ENCODE results near the gene SCRN2. TPM values are rescaled to one million over a fixed set of nuclear protein-coding genes. Genes with fewer than 3 reads are reported as not detected.

The SCRN2 gene
- total and polyA plus RNA-seq, 8 donors: 7.0 to 44.9 (median 28.8) TPM

- no peaks in the 10 kb centered on the region for H3K9me3 ChIP-seq
- H3K4me1 ChIP-seq: peaks cover 8 to 12% (median 10%) of the 10 kb centered on the region in 4 donors
- peaks cover 0 to 85% (median 56%) of the 10 kb centered on the region in 3 donors for H3K27me3 ChIP-seq
- no peak for DNase-seq
- H3K27ac ChIP-seq: no peak overlapping the region
- intact Hi-C loops (cut with DNase I; ENCODE audit: low total_unique reads): no loop called here
- H3K4me3 ChIP-seq: no peak overlapping the region
- TF ChIP-seq EP300 (IDR thresholded peaks at IDR 0.05) (no peak), CTCF (IDR thresholded peaks at IDR 0.05) (no peak), POLR2A (IDR thresholded peaks at IDR 0.05) (no peak), POLR2AphosphoS5 (IDR thresholded peaks at IDR 0.05) (no peak)
- no peaks in the 10 kb centered on the region for H3K36me3 ChIP-seq
- 43 to 75% (median 71%) methylated on average over 1 of the region's 1 CpG for WGBS, 5 donors
Measured at GRCh38 chr17:47792457-47792856, 48.6 kb downstream of the SCRN2 start.

- WGBS, 5 donors: 23 to 42% (median 34%) methylated on average over 3 of the region's 3 CpGs
Measured at GRCh38 chr17:47791025-47791424, 50.0 kb downstream of the SCRN2 start.

GRCh38 chr17:47789611-47790561, 51.2 kb downstream of the SCRN2 start:
- intact Hi-C loops (cut with DNase I; ENCODE audit: low total_unique reads): no loop called here
- 2 to 5% (median 3%) methylated on average over 19 to 70 of the region's 70 CpGs for WGBS, 5 donors
- TF ChIP-seq CTCF (IDR thresholded peaks at IDR 0.05): peak in 4 of 7 experiments; percentile 11 to 29 (median 23)
- TF ChIP-seq POLR2A (IDR thresholded peaks at IDR 0.05): no peak
- DNase-seq: peak; percentile 62 to 82
- Histone ChIP-seq H3K27ac (no peak overlapping the region), H3K4me1 (peaks cover 8 to 12% (median 10%) of the 10 kb centered on the region in 4 donors), H3K9me3 (no peaks in the 10 kb centered on the region), H3K4me3 (peak overlapping the region; percentile 39 to 59 (median 45)), H3K36me3 (no peaks in the 10 kb centered on the region), H3K27me3 (peaks cover 0 to 79% (median 61%) of the 10 kb centered on the region in 3 donors)

More at GRCh38 chr17:47791025-47791424, 50.0 kb downstream of the SCRN2 start:
- Histone ChIP-seq H3K4me3 (no peak overlapping the region), H3K27ac (no peak overlapping the region), H3K27me3 (peaks cover 0 to 84% (median 61%) of the 10 kb centered on the region in 3 donors), H3K4me1 (peaks cover 8 to 12% (median 10%) of the 10 kb centered on the region in 4 donors), H3K36me3 (no peaks in the 10 kb centered on the region), H3K9me3 (no peaks in the 10 kb centered on the region)
- intact Hi-C loops (cut with DNase I; ENCODE audit: low total_unique reads): no loop called here
- TF ChIP-seq CTCF (IDR thresholded peaks at IDR 0.05): no peak
- TF ChIP-seq POLR2AphosphoS5 (IDR thresholded peaks at IDR 0.05): no peak
- TF ChIP-seq EP300 (IDR thresholded peaks at IDR 0.05): no peak
- no peak for TF ChIP-seq POLR2A (IDR thresholded peaks at IDR 0.05)
- DNase-seq: no peak

Other genes starting within 250 kb of the SCRN2 start
- gene KPNB1, start 191.4 kb downstream of the SCRN2 start, total RNA-seq: 100 to 1,000 TPM; 155 to 669 (median 198) TPM
- gene KPNB1, start 191.4 kb downstream of the SCRN2 start, polyA plus RNA-seq: 10 to 100 TPM; 32.5 to 49.9 (median 33.6) TPM
- 10 to 100 TPM in 1 of 5 donors, 1 to 10 TPM in 4; 2.9 to 14.3 (median 6.7) TPM for gene TBKBP1, start 147.1 kb downstream of the SCRN2 start, total RNA-seq
- 10 to 100 TPM in 1 of 3 donors, 1 to 10 TPM in 2; 5.4 to 11.5 (median 5.8) TPM for gene TBKBP1, start 147.1 kb downstream of the SCRN2 start, polyA plus RNA-seq
- under 1 TPM in 2 of 5 donors, not detected in 3; 0.29 to 0.55 TPM for gene TBX21, start 108.0 kb downstream of the SCRN2 start, total RNA-seq
- gene TBX21, start 108.0 kb downstream of the SCRN2 start, polyA plus RNA-seq: under 1 TPM; 0.10 to 0.92 (median 0.31) TPM
- 100 to 1,000 TPM in 3 of 5 donors, 10 to 100 TPM in 2; 26.3 to 330 (median 141) TPM for gene OSBPL7, start 19.5 kb downstream of the SCRN2 start, total RNA-seq
- 10 to 100 TPM in 2 of 3 donors, 1 to 10 TPM in 1; 7.9 to 22.6 (median 19.4) TPM for gene OSBPL7, start 19.5 kb downstream of the SCRN2 start, polyA plus RNA-seq
- 10 to 100 TPM in 4 of 5 donors, 1 to 10 TPM in 1; 7.8 to 85.2 (median 24.6) TPM for gene MRPL10, start 9.7 kb downstream of the SCRN2 start, total RNA-seq
- gene MRPL10, start 9.7 kb downstream of the SCRN2 start, polyA plus RNA-seq: 10 to 100 TPM; 37.1 to 69.7 (median 38.1) TPM
- gene LRRC46, start 9.6 kb downstream of the SCRN2 start, total RNA-seq: not detected
- gene LRRC46, start 9.6 kb downstream of the SCRN2 start, polyA plus RNA-seq: under 1 TPM; 0.31 to 0.75 (median 0.48) TPM
- 1 to 10 TPM in 1 of 5 donors, under 1 TPM in 1, not detected in 3; 0.92 to 3.0 TPM for gene SP6, start 9.9 kb upstream of the SCRN2 start, total RNA-seq
- under 1 TPM; 0.31 to 0.38 (median 0.31) TPM for gene SP6, start 9.9 kb upstream of the SCRN2 start, polyA plus RNA-seq
- gene SP2, start 55.0 kb upstream of the SCRN2 start, total RNA-seq: 10 to 100 TPM in 2 of 5 donors, 1 to 10 TPM in 2, under 1 TPM in 1; 0.87 to 22.8 (median 3.1) TPM
- gene SP2, start 55.0 kb upstream of the SCRN2 start, polyA plus RNA-seq: 10 to 100 TPM in 1 of 3 donors, 1 to 10 TPM in 2; 4.7 to 11.9 (median 8.0) TPM
- 10 to 100 TPM in 4 of 5 donors, not detected in 1; 12.1 to 44.2 (median 19.8) TPM for gene PNPO, start 100.3 kb upstream of the SCRN2 start, total RNA-seq
- gene PNPO, start 100.3 kb upstream of the SCRN2 start, polyA plus RNA-seq: 10 to 100 TPM in 1 of 3 donors, 1 to 10 TPM in 2; 7.6 to 10.3 (median 8.6) TPM
- 10 to 100 TPM; 23.9 to 93.6 (median 69.8) TPM for gene PRR15L, start 116.6 kb upstream of the SCRN2 start, total RNA-seq
- 100 to 1,000 TPM in 1 of 3 donors, 10 to 100 TPM in 2; 71.0 to 102 (median 97.9) TPM for gene PRR15L, start 116.6 kb upstream of the SCRN2 start, polyA plus RNA-seq
- gene CDK5RAP3, start 129.8 kb upstream of the SCRN2 start, total RNA-seq: 100 to 1,000 TPM; 101 to 682 (median 474) TPM
- 100 to 1,000 TPM; 155 to 300 (median 242) TPM for gene CDK5RAP3, start 129.8 kb upstream of the SCRN2 start, polyA plus RNA-seq
- 100 to 1,000 TPM in 1 of 5 donors, 10 to 100 TPM in 2, 1 to 10 TPM in 2; 6.8 to 187 (median 12.3) TPM for gene COPZ2, start 196.5 kb upstream of the SCRN2 start, total RNA-seq
- 10 to 100 TPM; 17.0 to 20.4 (median 17.1) TPM for gene COPZ2, start 196.5 kb upstream of the SCRN2 start, polyA plus RNA-seq
- 100 to 1,000 TPM in 3 of 5 donors, 10 to 100 TPM in 2; 51.4 to 160 (median 126) TPM for gene NFE2L1, start 207.1 kb upstream of the SCRN2 start, total RNA-seq
- 10 to 100 TPM; 25.2 to 39.5 (median 36.6) TPM for gene NFE2L1, start 207.1 kb upstream of the SCRN2 start, polyA plus RNA-seq